ENCODE data around the gene CD70. TPM values are rescaled to one million over a fixed set of nuclear protein-coding genes. Genes with fewer than 3 reads are reported as not detected.

The CD70 gene
- total and polyA plus RNA-seq, 10 donors, result 0.69 to 7.3 (median 3.4) TPM

GRCh38 chr19:6580313-6580712 is 10.6 kb downstream of the CD70 start:
- intact Hi-C loops (cut with DNase I; ENCODE audit: low total_unique reads), result no loop called here
- Histone ChIP-seq H3K4me3 (no peak overlapping the region), H3K36me3 (no peaks in the 10 kb centered on the region), H3K4me1 (peaks cover 0 to 25% (median 13%) of the 10 kb centered on the region in 6 donors), H3K27ac (no peak overlapping the region), H3K9me3 (no peaks in the 10 kb centered on the region), H3K27me3 (replicated peaks in 1 of 7) (peaks cover 0 to 16% (median 0%) of the 10 kb centered on the region in 7 donors)
- TF ChIP-seq POLR2A (IDR thresholded peaks at IDR 0.05), result no peak
- TF ChIP-seq POLR2AphosphoS5 (IDR thresholded peaks at IDR 0.05), result no peak
- no peak for TF ChIP-seq CTCF (IDR thresholded peaks at IDR 0.05 in 8 of 11, conservative IDR thresholded peaks at IDR 0.05 in 3 of 11)
- DNase-seq, result no peak
- WGBS, 5 donors, result 79 to 88% (median 84%) methylated on average over 8 of the region's 8 CpGs

DNA sequence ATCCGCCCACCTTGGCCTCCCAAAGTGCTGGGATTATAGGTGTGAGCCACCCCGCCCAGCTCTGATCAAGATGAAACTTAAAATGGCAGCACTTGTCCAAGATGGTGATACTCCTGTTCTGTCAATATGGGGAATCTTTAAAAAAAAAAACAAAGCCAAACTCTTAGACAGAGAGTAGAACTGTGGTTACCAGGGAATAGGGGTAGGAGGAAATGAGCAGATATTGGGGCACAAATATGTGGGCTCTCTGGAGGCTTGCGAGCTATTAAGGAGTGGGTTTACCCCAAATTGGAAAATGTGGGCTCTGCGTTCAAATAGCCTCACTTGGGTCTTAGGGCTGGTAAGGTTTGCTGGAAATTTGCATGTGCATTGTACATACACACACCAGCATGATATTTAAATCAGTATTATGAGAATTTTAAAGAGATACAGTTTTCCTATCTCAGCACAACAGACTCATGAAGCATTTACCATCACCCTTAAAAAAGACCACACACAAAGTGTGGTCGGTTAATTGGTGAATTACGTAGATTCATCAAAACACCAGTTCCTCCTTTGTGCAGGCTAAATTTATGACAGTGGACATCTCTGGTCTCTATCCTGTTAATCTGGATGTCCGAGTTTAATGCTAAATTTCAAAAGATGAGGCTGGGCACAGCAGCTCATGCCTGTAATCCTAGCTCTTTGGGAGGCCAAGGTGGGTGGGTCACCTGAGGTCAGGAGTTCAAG is 11.3 kb downstream of the CD70 start:
- Histone ChIP-seq H3K4me1 (peaks cover 0 to 25% (median 13%) of the 10 kb centered on the region in 6 donors), H3K27ac (no peak overlapping the region), H3K27me3 (replicated peaks in 1 of 7) (peaks cover 0 to 11% (median 0%) of the 10 kb centered on the region in 7 donors), H3K36me3 (no peaks in the 10 kb centered on the region), H3K9me3 (no peaks in the 10 kb centered on the region), H3K4me3 (no peak overlapping the region)
- WGBS, 5 donors, result 79 to 88% (median 85%) methylated on average over 7 of the region's 7 CpGs
- intact Hi-C loops (cut with DNase I; ENCODE audit: low total_unique reads), result no loop called here
- TF ChIP-seq CTCF (IDR thresholded peaks at IDR 0.05 in 8 of 11, conservative IDR thresholded peaks at IDR 0.05 in 3 of 11) (no peak), POLR2A (IDR thresholded peaks at IDR 0.05) (no peak), POLR2AphosphoS5 (IDR thresholded peaks at IDR 0.05) (no peak)
- no peak for DNase-seq

DNA sequence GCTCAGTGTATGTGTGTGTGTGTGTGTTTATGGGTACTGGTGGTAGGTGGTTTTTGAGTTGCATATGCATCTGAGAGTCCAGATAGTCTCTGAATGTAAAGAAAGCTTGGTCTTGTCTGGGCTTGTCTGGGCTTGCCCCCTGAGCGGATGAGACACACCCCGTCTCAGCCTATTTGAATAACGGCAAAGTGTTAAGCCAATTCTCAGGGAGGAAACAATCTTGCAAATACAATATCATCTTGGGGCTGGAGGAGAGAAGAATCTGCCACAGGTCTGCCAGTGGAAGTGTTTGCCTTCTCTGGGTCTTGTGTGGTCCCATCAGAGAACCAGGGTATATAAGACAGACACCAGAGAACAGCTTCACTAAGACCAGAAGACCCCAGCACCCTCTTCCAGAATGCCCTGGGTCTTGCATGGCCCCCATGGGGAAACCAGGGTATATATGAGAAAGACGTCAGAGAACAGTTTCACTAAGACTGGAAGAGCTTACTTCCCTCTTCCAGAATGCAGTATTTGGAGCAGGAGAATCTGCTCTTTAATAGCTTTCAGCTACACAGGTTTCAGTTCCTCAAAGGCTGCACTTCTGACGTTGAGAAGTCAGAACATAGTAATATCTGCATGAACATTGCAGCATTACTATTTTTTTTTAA is 13.3 kb downstream of the CD70 start:
- Histone ChIP-seq H3K27ac (peak overlapping the region in 6 of 8 donors; percentile 37 to 83 (median 58)), H3K4me1 (peaks cover 0 to 25% (median 13%) of the 10 kb centered on the region in 6 donors), H3K4me3 (no peak overlapping the region), H3K27me3 (replicated peaks in 1 of 7) (peaks cover 0 to 19% (median 0%) of the 10 kb centered on the region in 7 donors), H3K9me3 (no peaks in the 10 kb centered on the region), H3K36me3 (no peaks in the 10 kb centered on the region)
- DNase-seq, result no peak
- peak in 1 of 3 donors; percentile 7 for TF ChIP-seq POLR2AphosphoS5 (IDR thresholded peaks at IDR 0.05)
- TF ChIP-seq POLR2A (IDR thresholded peaks at IDR 0.05), result no peak
- TF ChIP-seq CTCF (IDR thresholded peaks at IDR 0.05 in 8 of 11, conservative IDR thresholded peaks at IDR 0.05 in 3 of 11), result no peak
- 43 to 49% (median 47%) methylated on average over 5 of the region's 5 CpGs for WGBS, 5 donors
- intact Hi-C loops (cut with DNase I; ENCODE audit: low total_unique reads), result no loop called here

DNA sequence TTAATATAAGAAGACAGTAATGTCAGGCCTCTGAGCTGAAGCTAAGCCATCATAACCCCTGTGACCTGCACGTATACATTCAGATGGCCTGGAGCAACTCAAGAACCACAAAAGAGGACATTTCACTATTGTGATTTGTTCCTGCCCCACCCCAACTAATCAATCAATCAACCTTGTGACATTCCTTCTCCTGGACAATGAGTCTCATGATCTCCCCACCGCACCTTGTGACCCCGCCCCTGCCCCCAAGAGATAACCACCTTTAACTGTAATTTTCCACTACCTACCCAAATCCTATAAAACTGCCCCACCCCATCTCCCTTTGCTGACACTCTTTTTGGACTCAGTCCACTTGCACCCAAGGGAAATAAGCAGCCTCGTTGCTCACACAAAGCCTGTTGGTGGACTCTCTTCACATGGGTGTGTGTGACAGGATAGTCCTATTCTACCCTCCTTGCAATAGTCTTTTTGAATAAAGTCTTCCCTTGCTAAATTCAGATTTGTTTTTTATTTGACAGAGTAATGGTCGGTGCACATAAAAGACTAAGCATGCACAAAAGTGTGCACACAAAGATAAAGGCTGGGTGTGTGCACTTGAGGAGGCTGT is 14.0 kb downstream of the CD70 start:
- H3K4me1 ChIP-seq, result peaks cover 0 to 25% (median 13%) of the 10 kb centered on the region in 6 donors
- 65 to 80% (median 74%) methylated on average over 5 of the region's 5 CpGs for WGBS, 5 donors
- intact Hi-C loops (cut with DNase I; ENCODE audit: low total_unique reads), result no loop called here

More for the DNA sequence above, 14.0 kb downstream of the CD70 start:
- peaks cover 0 to 25% (median 0%) of the 10 kb centered on the region in 7 donors for H3K27me3 ChIP-seq (replicated peaks in 1 of 7)
- no peak overlapping the region for H3K4me3 ChIP-seq
- H3K9me3 ChIP-seq, result no peaks in the 10 kb centered on the region
- no peaks in the 10 kb centered on the region for H3K36me3 ChIP-seq
- TF ChIP-seq POLR2A (IDR thresholded peaks at IDR 0.05) (no peak), POLR2AphosphoS5 (IDR thresholded peaks at IDR 0.05) (no peak), CTCF (IDR thresholded peaks at IDR 0.05 in 8 of 11, conservative IDR thresholded peaks at IDR 0.05 in 3 of 11) (no peak)
- H3K27ac ChIP-seq, result peak overlapping the region in 5 of 8 donors; percentile 37 to 83 (median 64)
- no peak for DNase-seq
